SU-DHL-6 (cell line): ENCODE results near the gene FFAR2.

Source experiments
- H2AFZ ChIP-seq: fragments of 200-600 bp; sonication (generic); 2 replicates; pipeline ENCODE4 v1.6.1; 2014; ENCODE audit warnings: low read depth, mild to moderate bottlenecking, moderate library complexity, mixed read lengths, antibody characterized with exemption, low read length; ENCODE audit not compliant: severe bottlenecking
- H3F3A ChIP-seq: fragments of 200-600 bp; shearing (Covaris generic); 2 replicates; pipeline ENCODE4 v1.6.0; 2016; ENCODE audit warnings: antibody characterized with exemption, mild to moderate bottlenecking; ENCODE audit not compliant: insufficient read depth
- H3K27ac ChIP-seq: fragments of 200-600 bp; sonication (generic); 2 replicates; pipeline ENCODE4 v1.5.1; 2016; ENCODE audit warnings: low read depth, mild to moderate bottlenecking, low read length, moderate library complexity, mixed read lengths
- H3K27me3 ChIP-seq: fragments of 200-600 bp; sonication (generic), shearing (Covaris generic); 2 replicates; pipeline ENCODE4 v1.6.0; 2014; ENCODE audit warnings: mild to moderate bottlenecking, low read length
- H3K36me3 ChIP-seq: fragments of 200-600 bp; sonication (generic); 2 replicates; pipeline ENCODE4 v1.6.1; 2014; ENCODE audit warnings: mild to moderate bottlenecking, low read length, mixed read lengths
- H3K4me2 ChIP-seq: fragments of 300-600, 200-600 bp; shearing (Covaris generic), sonication (generic); 2 replicates; pipeline ENCODE4 v1.6.0; 2014; ENCODE audit warnings: low read length, low read depth, mild to moderate bottlenecking; ENCODE audit not compliant: poor library complexity, severe bottlenecking
- H3K4me3 ChIP-seq: fragments of 200-600 bp; sonication (generic); 2 replicates; pipeline ENCODE4 v1.5.1; 2014; ENCODE audit warnings: antibody characterized with exemption, low read length, mild to moderate bottlenecking, mixed read lengths; ENCODE audit not compliant: insufficient read depth, poor library complexity, severe bottlenecking
- H3K79me2 ChIP-seq: fragments of 200-600 bp; sonication (generic); 2 replicates; pipeline ENCODE4 v1.6.1; 2014; ENCODE audit warnings: mild to moderate bottlenecking, low read length, moderate library complexity; ENCODE audit not compliant: insufficient read depth
- H3K9ac ChIP-seq: fragments of 200-600 bp; sonication (generic); 2 replicates; pipeline ENCODE4 v1.7.0; 2014; ENCODE audit warnings: mild to moderate bottlenecking, low read length
- H3K9me2 ChIP-seq: fragments of 200-600 bp; sonication (generic); replicated peaks from 2 replicates; pipeline ENCODE4 v1.6.1; 2014; ENCODE audit warnings: low read length; ENCODE audit not compliant: insufficient read depth
- H3K9me3 ChIP-seq: fragments of 200-600 bp; sonication (generic); 2 replicates; pipeline ENCODE4 v1.6.1; 2014; ENCODE audit warnings: low read length, mixed read lengths; ENCODE audit not compliant: insufficient read depth
- H4K20me1 ChIP-seq: fragments of 200-600 bp; sonication (generic); 2 replicates; pipeline ENCODE4 v1.6.1; 2014; ENCODE audit warnings: low read depth, mild to moderate bottlenecking, antibody characterized with exemption, low read length, moderate library complexity, mixed read lengths
- EZH2phosphoT487 ChIP-seq: fragments of 200-600 bp; sonication (generic), shearing (Covaris generic); conservative IDR thresholded peaks from 2 replicates; pipeline ENCODE4 v1.6.1; 2018; ENCODE audit warnings: mild to moderate bottlenecking, antibody characterized with exemption, low read length, moderate library complexity, mixed read lengths
- TF ChIP-seq, protein P1 (sequence below): fragments of 200-600 bp; sonication (generic); IDR thresholded peaks from one replicate; pipeline ENCODE4 v1.5.1; 2017; ENCODE audit warnings: antibody characterized with exemption, mild to moderate bottlenecking, low read length, moderate library complexity; ENCODE audit not compliant: insufficient read depth, poor library complexity, severe bottlenecking

FFAR2 gene

DNA sequence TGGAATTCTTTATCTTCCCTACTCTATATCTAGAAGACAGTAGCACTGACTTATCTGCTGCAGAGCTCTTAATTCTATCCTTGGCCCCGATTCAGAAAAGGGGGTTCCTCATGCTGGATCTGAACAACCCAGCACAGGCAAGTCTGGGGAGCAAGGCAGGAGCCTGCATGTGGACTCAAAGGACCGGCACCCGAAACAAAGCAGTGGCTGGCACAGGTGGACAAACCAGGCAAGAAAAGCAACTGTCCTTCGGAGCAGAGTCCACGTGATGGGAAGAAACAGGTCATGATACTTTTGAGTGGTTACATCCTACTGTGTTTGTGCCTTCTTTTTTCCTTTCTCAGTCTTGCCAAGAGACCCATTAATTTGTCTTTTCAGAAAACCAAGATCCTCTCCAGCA is 38.9 kb upstream of the FFAR2 start:
- H3K9ac ChIP-seq, result no peak overlapping the region
- no peaks in the 10 kb centered on the region for H3K79me2 ChIP-seq
- H3K27ac ChIP-seq, result no peak overlapping the region
- H3K36me3 ChIP-seq, result no peaks in the 10 kb centered on the region
- no peak for TF ChIP-seq EZH2phosphoT487
- TF ChIP-seq, protein P1, sequence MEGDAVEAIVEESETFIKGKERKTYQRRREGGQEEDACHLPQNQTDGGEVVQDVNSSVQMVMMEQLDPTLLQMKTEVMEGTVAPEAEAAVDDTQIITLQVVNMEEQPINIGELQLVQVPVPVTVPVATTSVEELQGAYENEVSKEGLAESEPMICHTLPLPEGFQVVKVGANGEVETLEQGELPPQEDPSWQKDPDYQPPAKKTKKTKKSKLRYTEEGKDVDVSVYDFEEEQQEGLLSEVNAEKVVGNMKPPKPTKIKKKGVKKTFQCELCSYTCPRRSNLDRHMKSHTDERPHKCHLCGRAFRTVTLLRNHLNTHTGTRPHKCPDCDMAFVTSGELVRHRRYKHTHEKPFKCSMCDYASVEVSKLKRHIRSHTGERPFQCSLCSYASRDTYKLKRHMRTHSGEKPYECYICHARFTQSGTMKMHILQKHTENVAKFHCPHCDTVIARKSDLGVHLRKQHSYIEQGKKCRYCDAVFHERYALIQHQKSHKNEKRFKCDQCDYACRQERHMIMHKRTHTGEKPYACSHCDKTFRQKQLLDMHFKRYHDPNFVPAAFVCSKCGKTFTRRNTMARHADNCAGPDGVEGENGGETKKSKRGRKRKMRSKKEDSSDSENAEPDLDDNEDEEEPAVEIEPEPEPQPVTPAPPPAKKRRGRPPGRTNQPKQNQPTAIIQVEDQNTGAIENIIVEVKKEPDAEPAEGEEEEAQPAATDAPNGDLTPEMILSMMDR, result no peak
- H3K9me2 ChIP-seq, result no peaks in the 10 kb centered on the region
- H3K27me3 ChIP-seq, result no peaks in the 10 kb centered on the region
- no peak overlapping the region for H2AFZ ChIP-seq
- H4K20me1 ChIP-seq, result no peaks in the 10 kb centered on the region
- H3F3A ChIP-seq, result no peaks in the 10 kb centered on the region
- H3K9me3 ChIP-seq, result no peaks in the 10 kb centered on the region
- no peak overlapping the region for H3K4me3 ChIP-seq
- no peak overlapping the region for H3K4me2 ChIP-seq

DNA sequence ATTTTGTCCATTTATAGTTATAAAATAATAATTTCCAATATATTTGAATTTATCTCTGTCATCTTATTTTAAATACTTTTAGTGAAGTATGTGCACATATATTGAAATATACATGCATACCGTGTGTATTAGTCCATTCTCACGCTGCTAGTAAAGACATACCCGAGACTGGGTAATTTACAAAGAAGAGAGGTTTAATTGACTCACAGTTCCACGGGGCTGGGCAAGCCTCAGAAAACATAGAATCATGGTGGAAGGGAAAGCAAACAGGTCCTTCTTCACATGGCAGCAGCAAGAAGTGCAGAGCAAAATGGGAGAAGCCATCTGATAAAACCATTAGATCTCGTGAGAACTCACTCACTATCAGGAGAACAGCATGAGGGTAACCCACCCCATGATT is 37.6 kb upstream of the FFAR2 start:
- H3K4me3 ChIP-seq, result no peak overlapping the region
- no peak overlapping the region for H3K27ac ChIP-seq
- H3F3A ChIP-seq, result no peaks in the 10 kb centered on the region
- H3K36me3 ChIP-seq, result no peaks in the 10 kb centered on the region
- H3K79me2 ChIP-seq, result no peaks in the 10 kb centered on the region
- no peaks in the 10 kb centered on the region for H3K9me2 ChIP-seq
- H3K27me3 ChIP-seq, result no peaks in the 10 kb centered on the region
- no peak overlapping the region for H3K9ac ChIP-seq
- no peaks in the 10 kb centered on the region for H3K9me3 ChIP-seq
- H4K20me1 ChIP-seq, result no peaks in the 10 kb centered on the region
- H3K4me2 ChIP-seq, result no peak overlapping the region
- no peak for TF ChIP-seq EZH2phosphoT487
- TF ChIP-seq, protein P1, result no peak
- no peak overlapping the region for H2AFZ ChIP-seq

DNA sequence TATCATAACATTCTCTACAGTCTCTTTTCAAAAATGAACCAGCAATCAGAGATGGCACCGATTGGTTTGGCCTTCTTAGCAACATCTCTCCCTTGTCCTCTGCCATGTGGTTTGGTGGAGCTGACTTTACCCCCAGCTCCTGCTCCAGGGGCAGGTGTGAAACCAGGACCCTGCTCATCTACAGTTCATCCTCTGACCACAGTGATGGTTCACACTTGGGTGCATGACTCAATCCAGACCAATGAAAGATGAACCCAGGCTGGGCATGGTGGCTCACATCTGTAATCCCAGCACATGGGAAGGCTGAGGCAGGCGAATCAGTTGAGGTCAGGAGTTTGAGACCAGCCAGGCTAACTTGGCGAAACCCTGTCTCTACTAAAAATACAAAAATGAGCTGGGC is 33.6 kb upstream of the FFAR2 start:
- Histone ChIP-seq H3K27me3 (no peaks in the 10 kb centered on the region), H4K20me1 (no peaks in the 10 kb centered on the region), H3K36me3 (no peaks in the 10 kb centered on the region), H3F3A (no peaks in the 10 kb centered on the region), H3K9me3 (no peaks in the 10 kb centered on the region), H3K27ac (no peak overlapping the region), H3K79me2 (no peaks in the 10 kb centered on the region), H3K9ac (no peak overlapping the region), H3K9me2 (no peaks in the 10 kb centered on the region), H3K4me3 (no peak overlapping the region), H2AFZ (no peak overlapping the region), H3K4me2 (no peak overlapping the region)
- TF ChIP-seq, protein P1, result no peak
- no peak for TF ChIP-seq EZH2phosphoT487
